Testis (tissue), 3 donors: ENCODE results near the gene FOXI3. TPM values are rescaled to one million over a fixed set of nuclear protein-coding genes. Genes with fewer than 3 reads are reported as not detected.

Source experiments
- DNase-seq: peaks from one replicate; pipeline ENCODE4 v3.0.0-alpha.2; 2019
- H3K27ac ChIP-seq, 2 donors: fragments of 200-600 bp; sonication (generic); one replicate each; pipeline ENCODE4 v1.5.1; 2019
- H3K27me3 ChIP-seq: fragments of 200-600 bp; sonication (generic); one replicate; pipeline ENCODE4 v1.5.1; 2019
- H3K36me3 ChIP-seq: fragments of 200-600 bp; sonication (generic); one replicate; pipeline ENCODE4 v1.5.1; 2017; ENCODE audit warnings: low read depth; ENCODE audit errors: missing control alignments
- H3K4me1 ChIP-seq: fragments of 200-600 bp; sonication (generic); one replicate; pipeline ENCODE4 v1.5.1; 2019
- H3K4me3 ChIP-seq, 2 donors: fragments of 200-600 bp; sonication (generic); one replicate each; pipeline ENCODE4 v1.5.1; 2017 to 2019
- H3K9me3 ChIP-seq: fragments of 200-600 bp; sonication (generic); one replicate; pipeline ENCODE4 v1.5.1; 2017
- POLR2A ChIP-seq: fragments of 450-650 bp; IDR thresholded peaks from one replicate; pipeline ENCODE4 v1.6.1; 2017; ENCODE audit warnings: antibody characterized with exemption, mild to moderate bottlenecking, moderate library complexity
- WGBS, 2 donors: methylation state at CpG; one replicate each; pipeline ENCODE4 v1.1.5; 2018; 5-methylcytosine and 5-hydroxymethylcytosine counted together
- intact Hi-C: fragments of 100-400 bp; cut with DNase I; formaldehyde crosslinking; loops from one replicate; pipeline ENCODE4 v1.15.1; 2023; ENCODE audit warnings: low total_unique reads
- polyA plus RNA-seq: library from polyadenylated mRNA; stranded (reverse); fragments of 350-450 nt; fragmentation: Illumina TruSeq; extraction: RNeasy Lipid Tissue Mini Kit (QIAGEN cat#74804); gene quantifications from one replicate; pipeline ENCODE4 v1.2.3, GENCODE V29; 2014; ENCODE audit warnings: low read depth, low replicate concordance; ENCODE audit not compliant: insufficient read depth
- total RNA-seq, 2 donors: library from RNA; depleted of rRNA; stranded (reverse); fragments of >200 nt; gene quantifications; one replicate each; pipeline ENCODE4 v1.2.3, GENCODE V29; 2016
- TF ChIP-seq, protein P1 (sequence below), 3 experiments: fragments of 450-650 bp in 2 of 3; fragments of 200-600 bp in 1 of 3; sonication (generic) in 1 of 3; IDR thresholded peaks; one replicate each; pipeline ENCODE4 v1.5.1; 2016 to 2019; ENCODE audit warnings: antibody characterized with exemption in 3 of 3, mild to moderate bottlenecking in 2 of 3, moderate library complexity in 1 of 3

The FOXI3 gene
- total and polyA plus RNA-seq, 3 donors from 2014 or later = 0.84 to 3.2 (median 2.3) TPM

DNA sequence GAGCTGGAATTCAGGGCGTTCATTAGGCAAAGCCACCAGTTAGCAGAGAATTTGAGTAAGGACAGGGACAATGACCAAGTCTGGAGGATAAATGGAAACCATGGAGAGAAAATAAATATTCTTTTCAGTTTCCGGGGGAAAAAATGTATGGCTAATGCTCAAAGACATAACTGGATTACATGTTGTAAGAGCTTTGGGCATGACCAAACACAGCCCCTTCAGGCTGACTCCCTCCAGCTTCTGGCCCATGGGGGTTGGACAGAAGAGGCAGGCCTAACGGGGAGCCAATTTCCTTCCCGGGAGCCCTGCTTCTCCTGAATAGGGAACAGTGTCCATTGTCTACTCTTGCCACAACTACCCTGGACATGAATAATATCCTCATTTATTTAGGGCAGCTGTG, 39.5 kb upstream of the FOXI3 start:
- H3K4me1 ChIP-seq = no peaks in the 10 kb centered on the region
- intact Hi-C loops = no loop called here
- no peak for DNase-seq
- WGBS, 2 donors = 68 to 78% methylated on average over 4 of the region's 4 CpGs
- H3K36me3 ChIP-seq = no peaks in the 10 kb centered on the region
- H3K27ac ChIP-seq = no peak overlapping the region
- no peaks in the 10 kb centered on the region for H3K27me3 ChIP-seq
- TF ChIP-seq, protein P1, sequence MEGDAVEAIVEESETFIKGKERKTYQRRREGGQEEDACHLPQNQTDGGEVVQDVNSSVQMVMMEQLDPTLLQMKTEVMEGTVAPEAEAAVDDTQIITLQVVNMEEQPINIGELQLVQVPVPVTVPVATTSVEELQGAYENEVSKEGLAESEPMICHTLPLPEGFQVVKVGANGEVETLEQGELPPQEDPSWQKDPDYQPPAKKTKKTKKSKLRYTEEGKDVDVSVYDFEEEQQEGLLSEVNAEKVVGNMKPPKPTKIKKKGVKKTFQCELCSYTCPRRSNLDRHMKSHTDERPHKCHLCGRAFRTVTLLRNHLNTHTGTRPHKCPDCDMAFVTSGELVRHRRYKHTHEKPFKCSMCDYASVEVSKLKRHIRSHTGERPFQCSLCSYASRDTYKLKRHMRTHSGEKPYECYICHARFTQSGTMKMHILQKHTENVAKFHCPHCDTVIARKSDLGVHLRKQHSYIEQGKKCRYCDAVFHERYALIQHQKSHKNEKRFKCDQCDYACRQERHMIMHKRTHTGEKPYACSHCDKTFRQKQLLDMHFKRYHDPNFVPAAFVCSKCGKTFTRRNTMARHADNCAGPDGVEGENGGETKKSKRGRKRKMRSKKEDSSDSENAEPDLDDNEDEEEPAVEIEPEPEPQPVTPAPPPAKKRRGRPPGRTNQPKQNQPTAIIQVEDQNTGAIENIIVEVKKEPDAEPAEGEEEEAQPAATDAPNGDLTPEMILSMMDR (IDR thresholded peaks at IDR 0.05) = no peak
- TF ChIP-seq POLR2A = no peak
- H3K4me3 ChIP-seq = no peak overlapping the region
- H3K9me3 ChIP-seq = no peaks in the 10 kb centered on the region

DNA sequence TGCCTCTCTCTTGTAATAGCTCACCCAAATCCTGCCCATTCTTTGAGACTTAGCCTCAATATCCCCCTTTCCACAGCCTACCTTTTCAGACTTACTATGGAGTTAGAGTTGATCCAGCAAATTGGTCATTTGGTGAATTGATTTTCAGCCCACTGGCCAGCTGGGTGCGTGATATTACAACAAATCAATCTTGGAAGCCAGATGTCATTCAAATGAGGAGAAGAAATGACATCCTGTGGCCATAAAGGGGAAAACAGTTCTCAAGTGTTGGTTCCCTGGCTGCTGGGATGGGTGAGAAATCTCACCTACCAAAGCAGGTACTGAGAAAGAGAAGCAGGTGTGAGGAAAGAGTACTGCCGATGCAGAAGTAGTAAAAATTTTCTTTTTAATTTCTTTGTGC, 36.7 kb upstream of the FOXI3 start:
- no peaks in the 10 kb centered on the region for H3K36me3 ChIP-seq
- no peak overlapping the region for H3K27ac ChIP-seq
- TF ChIP-seq, protein P1 (IDR thresholded peaks at IDR 0.05) = no peak
- no peak for TF ChIP-seq POLR2A
- H3K9me3 ChIP-seq = no peaks in the 10 kb centered on the region
- no peaks in the 10 kb centered on the region for H3K4me1 ChIP-seq
- no peaks in the 10 kb centered on the region for H3K27me3 ChIP-seq
- no peak for DNase-seq
- intact Hi-C loops = no loop called here
- no peak overlapping the region for H3K4me3 ChIP-seq
- 73 to 89% methylated on average over 2 of the region's 2 CpGs for WGBS, 2 donors

DNA sequence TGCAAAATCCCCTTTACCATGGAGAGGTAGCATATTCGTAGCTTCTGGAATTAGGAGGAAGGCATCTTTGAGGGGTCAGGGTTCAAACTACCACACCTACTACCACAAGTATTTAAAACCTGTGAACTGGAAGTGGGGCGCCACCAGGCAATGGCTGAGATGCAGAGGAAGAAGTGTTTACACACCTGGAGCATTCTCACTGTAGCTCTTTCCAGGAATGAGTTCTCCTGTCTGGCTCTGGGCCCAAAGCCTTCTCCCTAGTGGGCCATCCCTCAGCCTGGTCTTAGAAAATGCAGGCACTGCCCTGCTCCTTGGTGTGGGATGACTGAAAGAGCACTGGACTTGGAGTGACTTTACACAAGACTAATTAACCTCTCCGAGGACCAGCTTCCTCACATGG, 30.7 kb upstream of the FOXI3 start:
- WGBS, 2 donors = 81 to 86% methylated on average over 3 of the region's 3 CpGs
- TF ChIP-seq, protein P1 (IDR thresholded peaks at IDR 0.05) = no peak
- TF ChIP-seq POLR2A = no peak
- DNase-seq = no peak
- H3K4me1 ChIP-seq = no peaks in the 10 kb centered on the region
- H3K36me3 ChIP-seq = no peaks in the 10 kb centered on the region
- H3K4me3 ChIP-seq = no peak overlapping the region
- no peaks in the 10 kb centered on the region for H3K9me3 ChIP-seq
- no peaks in the 10 kb centered on the region for H3K27me3 ChIP-seq
- intact Hi-C loops = no loop called here
- H3K27ac ChIP-seq = no peak overlapping the region

DNA sequence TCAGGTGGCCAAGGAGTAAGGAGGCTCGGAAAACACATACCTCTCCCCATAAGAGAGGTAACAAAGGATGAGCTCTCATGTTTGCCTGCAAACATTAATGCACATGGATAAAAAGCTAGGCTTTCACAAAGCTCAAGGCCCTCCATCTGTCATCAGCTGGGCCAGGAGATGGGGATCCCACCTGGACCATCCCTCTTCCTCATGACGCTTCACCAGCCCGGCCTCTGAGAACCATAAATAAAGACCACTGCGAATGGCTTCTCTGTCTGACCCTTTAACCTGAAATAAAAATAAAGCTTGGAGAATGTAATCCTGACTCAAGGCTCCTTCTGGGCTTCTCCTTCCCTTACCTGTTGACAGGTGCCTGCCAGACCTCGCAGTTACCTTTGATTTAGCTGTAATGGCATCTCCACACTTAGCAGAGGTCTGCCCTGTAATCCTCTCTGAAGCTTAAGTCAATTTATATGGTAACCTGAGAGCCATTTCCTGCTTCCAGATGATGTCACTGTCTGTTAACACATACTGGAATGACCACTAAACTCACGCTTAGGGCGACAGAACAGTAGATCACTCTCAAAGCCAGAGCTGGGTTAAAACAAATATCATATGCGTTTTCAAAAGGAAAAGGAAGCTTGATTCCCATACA, 29.3 kb upstream of the FOXI3 start:
- no peaks in the 10 kb centered on the region for H3K27me3 ChIP-seq
- TF ChIP-seq, protein P1 (IDR thresholded peaks at IDR 0.05) = no peak
- no peak for TF ChIP-seq POLR2A
- no peak overlapping the region for H3K4me3 ChIP-seq
- WGBS, 2 donors = 50 to 58% methylated on average over 8 of the region's 8 CpGs
- no peak overlapping the region for H3K27ac ChIP-seq
- DNase-seq = no peak
- H3K4me1 ChIP-seq = no peaks in the 10 kb centered on the region
- intact Hi-C loops = no loop called here
- no peaks in the 10 kb centered on the region for H3K9me3 ChIP-seq
- no peaks in the 10 kb centered on the region for H3K36me3 ChIP-seq

DNA sequence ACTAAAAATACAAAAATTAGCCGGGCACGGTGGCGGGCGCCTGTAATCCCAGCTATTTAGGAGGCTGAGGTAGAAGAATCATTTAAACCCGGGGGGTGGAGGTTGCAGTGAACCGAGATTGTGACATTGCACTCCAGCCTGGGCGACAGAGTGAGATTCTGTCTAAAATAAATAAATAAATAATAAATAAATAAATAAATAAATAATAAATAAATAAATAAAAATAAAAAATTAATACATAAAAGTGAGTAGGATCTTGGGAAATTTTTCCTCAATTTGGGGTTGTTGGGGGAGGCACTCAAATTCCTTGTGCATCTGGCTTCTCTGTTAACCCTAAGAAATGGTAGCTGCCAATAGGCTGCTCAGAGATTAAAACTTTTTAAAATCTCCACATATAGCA, 20.3 kb upstream of the FOXI3 start:
- 88 to 97% methylated on average over 7 of the region's 7 CpGs for WGBS, 2 donors
- Histone ChIP-seq H3K36me3 (no peaks in the 10 kb centered on the region), H3K9me3 (no peaks in the 10 kb centered on the region), H3K4me3 (no peak overlapping the region), H3K27ac (no peak overlapping the region), H3K4me1 (no peaks in the 10 kb centered on the region), H3K27me3 (no peaks in the 10 kb centered on the region)
- DNase-seq = no peak
- TF ChIP-seq, protein P1 (IDR thresholded peaks at IDR 0.05) = no peak
- TF ChIP-seq POLR2A = no peak
- intact Hi-C loops = no loop called here
